HG03135 (cell line): ENCODE results near the gene SPTY2D1.

Source experiments
- ATAC-seq: cut with Tn5 transposase; IDR thresholded peaks from one replicate; pipeline ENCODE4 v1.9.1; 2021; ENCODE audit warnings: mild to moderate bottlenecking, moderate library complexity; ENCODE audit not compliant: unreplicated experiment

The SPTY2D1 gene

DNA sequence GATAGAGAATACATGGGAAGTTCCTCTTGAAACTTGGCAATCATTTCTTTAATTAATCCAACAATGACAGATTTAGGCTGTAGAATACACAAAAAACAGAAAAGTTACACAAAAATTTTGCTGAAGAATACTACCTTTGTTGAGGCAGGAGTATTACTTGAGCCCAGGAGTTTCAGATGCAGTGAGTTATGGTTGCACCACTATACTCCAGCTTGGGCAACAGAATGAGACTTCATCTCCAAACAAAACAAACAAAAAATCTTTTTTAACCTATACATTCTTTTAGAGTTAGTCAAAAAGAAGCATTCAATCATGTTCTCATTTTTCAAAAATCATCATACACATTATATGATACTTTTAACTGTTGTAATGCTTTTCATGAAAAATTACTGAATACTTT is 67.7 kb downstream of the SPTY2D1 start:
- ATAC-seq = no peak

GRCh38 chr11:18564149-18564548 is 70.0 kb downstream of the SPTY2D1 start:
- ATAC-seq = no peak

GRCh38 chr11:18563090-18563730 is 70.9 kb downstream of the SPTY2D1 start:
- no peak for ATAC-seq
